HG03060 (cell line): ENCODE data around the gene LMF1.
"Not testable (repeated sequence)": the region's sequence is repeated elsewhere in the genome, so short reads cannot be mapped to it uniquely, and the experiment has no call there.

Experiments used
- ATAC-seq: cut with Tn5 transposase; IDR thresholded peaks from one replicate; pipeline ENCODE4 v1.9.1; 2021; ENCODE audit warnings: low read depth, moderate number of reproducible peaks; ENCODE audit not compliant: unreplicated experiment

The LMF1 gene

GRCh38 chr16:953818-954217 lies 17.0 kb downstream of the LMF1 start:
- not testable (repeated sequence) for ATAC-seq

- no peak for ATAC-seq
Observed at GRCh38 chr16:952321-952720, 18.5 kb downstream of the LMF1 start.

- ATAC-seq: no peak
Observed at GRCh38 chr16:951660-952301, 19.0 kb downstream of the LMF1 start.

- not testable (repeated sequence) for ATAC-seq
Observed at GRCh38 chr16:950733-951573, 19.8 kb downstream of the LMF1 start.

GRCh38 chr16:948767-949166 lies 22.0 kb downstream of the LMF1 start:
- ATAC-seq: not testable (repeated sequence)

- ATAC-seq: not testable (repeated sequence)
Observed at GRCh38 chr16:947922-948303, 22.9 kb downstream of the LMF1 start.

- no peak for ATAC-seq
Observed at GRCh38 chr16:947255-947921, 23.4 kb downstream of the LMF1 start.

- ATAC-seq: no peak
Observed at GRCh38 chr16:946048-946395, 24.8 kb downstream of the LMF1 start.

- ATAC-seq: no peak
Observed at GRCh38 chr16:945271-946047, 25.3 kb downstream of the LMF1 start.

- no peak for ATAC-seq
Observed at GRCh38 chr16:943971-944370, 26.8 kb downstream of the LMF1 start.

- no peak for ATAC-seq
Observed at GRCh38 chr16:942436-943060, 28.2 kb downstream of the LMF1 start.

- ATAC-seq: no peak
Observed at GRCh38 chr16:939941-940340, 30.8 kb downstream of the LMF1 start.

- no peak for ATAC-seq
Observed at GRCh38 chr16:939311-939710, 31.5 kb downstream of the LMF1 start.

- no peak for ATAC-seq
Observed at GRCh38 chr16:938752-939151, 32.0 kb downstream of the LMF1 start.

- ATAC-seq: no peak
Observed at GRCh38 chr16:938136-938535, 32.6 kb downstream of the LMF1 start.

- no peak for ATAC-seq
Observed at GRCh38 chr16:937723-938122, 33.1 kb downstream of the LMF1 start.

- ATAC-seq: no peak
Observed at GRCh38 chr16:937311-937710, 33.5 kb downstream of the LMF1 start.

- ATAC-seq: no peak
Observed at GRCh38 chr16:935684-936083, 35.1 kb downstream of the LMF1 start.

GRCh38 chr16:934178-934577 lies 36.6 kb downstream of the LMF1 start:
- ATAC-seq: no peak

- no peak for ATAC-seq
Observed at GRCh38 chr16:933581-933980, 37.2 kb downstream of the LMF1 start.
